WTC11 (cell line): Measurements from ENCODE around the gene TSPAN33. TPM values are rescaled to one million over a fixed set of nuclear protein-coding genes. Genes with fewer than 3 reads are reported as not detected.

Experiments
- ATAC-seq: fragments of 200-7000 bp; cut with Tn5 transposase; 2 replicates; pipeline ENCODE4 v1.10.0; 2021; ENCODE audit warnings: mild to moderate bottlenecking, moderate library complexity
- CTCF ChIA-PET: fragments of 300-600 bp; sonication (Branson Sonifier 250); formaldehyde crosslinking; loops from one replicate; lab custom pipeline; 2021; ENCODE audit warnings: antibody characterized with exemption; lab: Charles Lee
- POLR2A ChIA-PET: fragments of 350-600 bp; sonication (Branson Sonifier 250); formaldehyde crosslinking; loops from one replicate; lab custom pipeline; 2021; ENCODE audit warnings: antibody characterized with exemption; lab: Charles Lee
- DNase-seq: peaks from one replicate; pipeline ENCODE4 v3.0.0; 2021; ENCODE audit warnings: low spot score
- H3K27ac Mint-ChIP-seq: 2 replicates; pipeline ENCODE4 v1.8.0; 2021; ENCODE audit warnings: mixed read lengths
- H3K27me3 Mint-ChIP-seq: 2 replicates; pipeline ENCODE4 v1.8.0; 2021; ENCODE audit warnings: low read depth, mild to moderate bottlenecking, moderate library complexity, mixed read lengths
- H3K36me3 Mint-ChIP-seq: 2 replicates; pipeline ENCODE4 v1.8.0; 2021; ENCODE audit warnings: mixed read lengths
- H3K4me1 Mint-ChIP-seq: 2 replicates; pipeline ENCODE4 v1.8.0; 2022; ENCODE audit warnings: mixed read lengths
- H3K4me3 Mint-ChIP-seq: 2 replicates; pipeline ENCODE4 v1.8.0; 2021; ENCODE audit warnings: mild to moderate bottlenecking, moderate library complexity, mixed read lengths
- H3K9me3 Mint-ChIP-seq: 2 replicates; pipeline ENCODE4 v1.8.0; 2021; ENCODE audit warnings: mixed read lengths
- AR ChIP-seq: fragments of 250-450 bp; sonication (Bioruptor Pico); IDR thresholded peaks from 2 replicates; pipeline ENCODE4 v1.9.0; 2021; ENCODE audit warnings: mild to moderate bottlenecking
- ARID4B ChIP-seq: sonication (generic); formaldehyde crosslinking; IDR thresholded peaks from 2 replicates; pipeline ENCODE4 v1.8.0; 2023; ENCODE audit warnings: missing genetic modification reagents, mild to moderate bottlenecking, borderline replicate concordance
- ATF2 ChIP-seq: sonication (generic); formaldehyde crosslinking; IDR thresholded peaks from 2 replicates; pipeline ENCODE4 v1.8.1; 2022; ENCODE audit warnings: low read depth, missing genetic modification reagents, borderline replicate concordance
- CTCF ChIP-seq: fragments of 200-600 bp; IDR thresholded peaks from 2 replicates; pipeline ENCODE4 v1.8.0; 2022; ENCODE audit warnings: antibody characterized with exemption
- FOXP4 ChIP-seq: sonication (generic); formaldehyde crosslinking; IDR thresholded peaks from 2 replicates; pipeline ENCODE4 v1.8.0; 2022; ENCODE audit warnings: mild to moderate bottlenecking, missing genetic modification reagents
- GTF2I ChIP-seq: fragments of 250-450 bp; sonication (Bioruptor Pico); conservative IDR thresholded peaks from 2 replicates; pipeline ENCODE4 v1.4.0; 2021; ENCODE audit warnings: mild to moderate bottlenecking
- IRF2 ChIP-seq: sonication (generic); formaldehyde crosslinking; IDR thresholded peaks from 2 replicates; pipeline ENCODE4 v1.8.0; 2022; ENCODE audit warnings: low read depth, missing genetic modification reagents, borderline replicate concordance
- MAX ChIP-seq: sonication (generic); formaldehyde crosslinking; IDR thresholded peaks from 2 replicates; pipeline ENCODE4 v1.8.0; 2022; ENCODE audit warnings: mild to moderate bottlenecking, missing genetic modification reagents
- NFE2L1 ChIP-seq: sonication (generic); formaldehyde crosslinking; IDR thresholded peaks from 2 replicates; pipeline ENCODE4 v1.8.1; 2023; ENCODE audit warnings: missing genetic modification reagents
- NR1H2 ChIP-seq: sonication (generic); formaldehyde crosslinking; IDR thresholded peaks from 2 replicates; pipeline ENCODE4 v1.9.0; 2021; ENCODE audit warnings: mild to moderate bottlenecking, moderate library complexity, missing genetic modification reagents
- SMAD4 ChIP-seq: sonication (generic); formaldehyde crosslinking; IDR thresholded peaks from 2 replicates; pipeline ENCODE4 v1.8.0; 2022; ENCODE audit warnings: mild to moderate bottlenecking, missing genetic modification reagents
- USF2 ChIP-seq: sonication (generic); formaldehyde crosslinking; IDR thresholded peaks from 2 replicates; pipeline ENCODE4 v1.8.1; 2023; ENCODE audit warnings: mild to moderate bottlenecking, missing genetic modification reagents, moderate library complexity
- ZNF121 ChIP-seq: sonication (generic); formaldehyde crosslinking; IDR thresholded peaks from 2 replicates; pipeline ENCODE4 v1.8.0; 2023; ENCODE audit warnings: missing genetic modification reagents
- ZNF396 ChIP-seq: fragments of 250-450 bp; sonication (Bioruptor Pico); IDR thresholded peaks from 2 replicates; pipeline ENCODE4 v1.8.0; 2021; ENCODE audit warnings: mild to moderate bottlenecking, moderate library complexity, borderline replicate concordance
- ZNF512 ChIP-seq: sonication (generic); formaldehyde crosslinking; IDR thresholded peaks from 2 replicates; pipeline ENCODE4 v1.8.1; 2022; ENCODE audit warnings: missing genetic modification reagents, borderline replicate concordance
- ZNF671 ChIP-seq: fragments of 250-450 bp; sonication (Bioruptor Pico); IDR thresholded peaks from 2 replicates; pipeline ENCODE4 v1.8.0; 2021; ENCODE audit warnings: mild to moderate bottlenecking
- ZSCAN18 ChIP-seq: fragments of 250-450 bp; sonication (Bioruptor Pico); IDR thresholded peaks from 2 replicates; pipeline ENCODE4 v2.1.2; 2022; ENCODE audit warnings: mild to moderate bottlenecking, moderate library complexity
- total RNA-seq: library from RNA; stranded (reverse); gene quantifications from 3 replicates; pipeline ENCODE4 v1.2.3, GENCODE V29; 2021

Gene TSPAN33
- total RNA-seq, 1 experiment from 2014 or later: 30.0 TPM

GRCh38 chr7:129098409-129099084, 46.0 kb upstream of the TSPAN33 start:
- POLR2A ChIA-PET: no interaction called here

More at GRCh38 chr7:129098409-129099084, 46.0 kb upstream of the TSPAN33 start:
- TF ChIP-seq MAX (CRISPR knock-in tag) (no peak), AR (CRISPR knock-in tag) (no peak), ZNF396 (CRISPR knock-in tag) (no peak), ARID4B (CRISPR knock-in tag) (no peak), SMAD4 (no peak), ZNF671 (CRISPR knock-in tag) (no peak), IRF2 (CRISPR knock-in tag) (no peak), NFE2L1 (CRISPR knock-in tag) (no peak), FOXP4 (no peak), ZNF121 (CRISPR knock-in tag) (no peak), USF2 (CRISPR knock-in tag) (no peak), CTCF (no peak), ZNF512 (CRISPR knock-in tag) (no peak), ZSCAN18 (CRISPR knock-in tag) (no peak), GTF2I (CRISPR knock-in tag) (no peak), NR1H2 (CRISPR knock-in tag) (no peak), ATF2 (CRISPR knock-in tag) (no peak)
- TF ChIP-seq, all 79 proteins: peak for 0
- no peak for ATAC-seq
- H3K4me1 Mint-ChIP-seq: peaks cover 7% of the 10 kb centered on the region
- H3K27me3 Mint-ChIP-seq: no peaks in the 10 kb centered on the region
- CTCF ChIA-PET: interaction anchor here (0.6 to 1.7 kb wide), 2 partner anchors 65 to 638 kb away, joined by 3 to 6 read pairs; no protein-coding TSS in a partner anchor
- H3K9me3 Mint-ChIP-seq: no peaks in the 10 kb centered on the region
- no peak overlapping the region for H3K4me3 Mint-ChIP-seq
- no peak overlapping the region for H3K27ac Mint-ChIP-seq
- no peak for DNase-seq
- no peaks in the 10 kb centered on the region for H3K36me3 Mint-ChIP-seq
